GM20431 (cell line): ENCODE measurements around the gene USP50.
"Not testable (repeated sequence)": the region's sequence is repeated elsewhere in the genome, so short reads cannot be mapped to it uniquely, and the experiment has no call there.

Experiments
- in situ Hi-C: fragments of 300-500 bp; cut with MseI, MboI; formaldehyde crosslinking; loops from one replicate; pipeline ENCODE4 v1.15.0; 2020; ENCODE audit warnings: low sequenced_read_pairs; ENCODE audit not compliant: unreplicated experiment

USP50 gene

GRCh38 chr15:50506121-50506520, 40.3 kb downstream of the USP50 start:
- in situ Hi-C loops, result no loop called here

GRCh38 chr15:50505656-50506055, 40.8 kb downstream of the USP50 start:
- in situ Hi-C loops, result not testable (repeated sequence)

- in situ Hi-C loops, result no loop called here
These were observed 43.3 kb downstream of the USP50 start for GRCh38 chr15:50503144-50503543.

GRCh38 chr15:50501815-50502214, 44.7 kb downstream of the USP50 start:
- in situ Hi-C loops, result no loop called here

- in situ Hi-C loops, result no loop called here
These were observed 46.1 kb downstream of the USP50 start for GRCh38 chr15:50500352-50500751.

- in situ Hi-C loops, result no loop called here
These were observed 49.8 kb downstream of the USP50 start for GRCh38 chr15:50496692-50497091.

- in situ Hi-C loops, result not testable (repeated sequence)
These were observed 51.9 kb downstream of the USP50 start for GRCh38 chr15:50494547-50494946.

- in situ Hi-C loops, result no loop called here
These were observed 52.8 kb downstream of the USP50 start for GRCh38 chr15:50493625-50494024.

GRCh38 chr15:50487287-50487686, 59.2 kb downstream of the USP50 start:
- in situ Hi-C loops, result no loop called here

GRCh38 chr15:50485389-50485788, 61.1 kb downstream of the USP50 start:
- in situ Hi-C loops, result no loop called here

- in situ Hi-C loops, result no loop called here
These were observed 61.7 kb downstream of the USP50 start for GRCh38 chr15:50484781-50485180.

GRCh38 chr15:50476143-50476542, 70.3 kb downstream of the USP50 start:
- in situ Hi-C loops, result no loop called here

- in situ Hi-C loops, result no loop called here
These were observed 75.4 kb downstream of the USP50 start for GRCh38 chr15:50471072-50471471.

GRCh38 chr15:50463423-50464358, 82.8 kb downstream of the USP50 start:
- in situ Hi-C loops, result no loop called here

GRCh38 chr15:50458348-50459112, 87.9 kb downstream of the USP50 start:
- in situ Hi-C loops, result no loop called here

GRCh38 chr15:50452927-50453326, 93.5 kb downstream of the USP50 start:
- in situ Hi-C loops, result no loop called here
